ENCODE measurements around the gene DPH1.

Gene DPH1

DNA sequence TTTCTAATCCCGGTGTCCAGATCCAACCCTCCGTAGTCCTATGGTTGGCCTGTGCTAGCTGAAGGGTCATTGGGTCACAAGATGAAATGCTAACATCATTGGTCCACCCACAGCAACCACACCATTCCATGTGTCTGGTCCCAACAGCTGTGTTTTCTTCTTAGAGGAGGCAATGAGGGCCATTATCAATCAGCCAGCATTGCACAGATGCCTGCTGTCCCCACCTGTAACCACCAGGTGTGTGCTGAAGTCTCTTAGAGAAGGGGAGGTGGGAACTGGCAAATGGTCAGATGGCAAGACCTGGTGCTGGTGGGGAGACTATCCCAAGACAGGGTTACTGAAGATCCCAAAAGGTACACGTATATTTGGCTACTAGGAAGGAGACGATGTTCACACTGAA, 62.3 kb downstream of the DPH1 start:
- peaks cover 2% of the 10 kb centered on the region; the same call in 1 of the 2 replicates for H3F3A ChIP-seq (ENCODE audit: control insufficient read depth, insufficient read depth)
- no peak overlapping the region for H3K27ac ChIP-seq (ENCODE audit: low read depth, low read length)
- H3K36me3 ChIP-seq (ENCODE audit: control insufficient read depth, low read length), result peaks cover 9% of the 10 kb centered on the region; the same call in 1 of the 2 replicates
- H3K9me3 ChIP-seq (ENCODE audit: control insufficient read depth, insufficient read depth, low read length), result no peaks in the 10 kb centered on the region
- H3K9me2 ChIP-seq (replicated peaks; ENCODE audit: control insufficient read depth, low read length), result no peaks in the 10 kb centered on the region
- H3K4me1 ChIP-seq (ENCODE audit: control insufficient read depth, low read length), result peaks cover 43% of the 10 kb centered on the region
- no peaks in the 10 kb centered on the region for H3K79me2 ChIP-seq (ENCODE audit: control insufficient read depth, low read length)
- no peaks in the 10 kb centered on the region; the same call in none of the 2 replicates for H4K20me1 ChIP-seq (ENCODE audit: control insufficient read depth, insufficient read depth, low read depth, low read length)
- H3K4me2 ChIP-seq (ENCODE audit: low read length), result no peak overlapping the region
- no peaks in the 10 kb centered on the region for H3K27me3 ChIP-seq (ENCODE audit: control insufficient read depth, low read length)
- H3K4me3 ChIP-seq (ENCODE audit: low read length), result no peak overlapping the region
- TF ChIP-seq, protein P1, sequence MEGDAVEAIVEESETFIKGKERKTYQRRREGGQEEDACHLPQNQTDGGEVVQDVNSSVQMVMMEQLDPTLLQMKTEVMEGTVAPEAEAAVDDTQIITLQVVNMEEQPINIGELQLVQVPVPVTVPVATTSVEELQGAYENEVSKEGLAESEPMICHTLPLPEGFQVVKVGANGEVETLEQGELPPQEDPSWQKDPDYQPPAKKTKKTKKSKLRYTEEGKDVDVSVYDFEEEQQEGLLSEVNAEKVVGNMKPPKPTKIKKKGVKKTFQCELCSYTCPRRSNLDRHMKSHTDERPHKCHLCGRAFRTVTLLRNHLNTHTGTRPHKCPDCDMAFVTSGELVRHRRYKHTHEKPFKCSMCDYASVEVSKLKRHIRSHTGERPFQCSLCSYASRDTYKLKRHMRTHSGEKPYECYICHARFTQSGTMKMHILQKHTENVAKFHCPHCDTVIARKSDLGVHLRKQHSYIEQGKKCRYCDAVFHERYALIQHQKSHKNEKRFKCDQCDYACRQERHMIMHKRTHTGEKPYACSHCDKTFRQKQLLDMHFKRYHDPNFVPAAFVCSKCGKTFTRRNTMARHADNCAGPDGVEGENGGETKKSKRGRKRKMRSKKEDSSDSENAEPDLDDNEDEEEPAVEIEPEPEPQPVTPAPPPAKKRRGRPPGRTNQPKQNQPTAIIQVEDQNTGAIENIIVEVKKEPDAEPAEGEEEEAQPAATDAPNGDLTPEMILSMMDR (IDR thresholded peaks at IDR 0.05; ENCODE audit: low read depth, low read length, poor library complexity, severe bottlenecking), result no peak
- no peak for TF ChIP-seq EZH2phosphoT487 (IDR thresholded peaks at IDR 0.05; ENCODE audit: borderline replicate concordance, low read length)

DNA sequence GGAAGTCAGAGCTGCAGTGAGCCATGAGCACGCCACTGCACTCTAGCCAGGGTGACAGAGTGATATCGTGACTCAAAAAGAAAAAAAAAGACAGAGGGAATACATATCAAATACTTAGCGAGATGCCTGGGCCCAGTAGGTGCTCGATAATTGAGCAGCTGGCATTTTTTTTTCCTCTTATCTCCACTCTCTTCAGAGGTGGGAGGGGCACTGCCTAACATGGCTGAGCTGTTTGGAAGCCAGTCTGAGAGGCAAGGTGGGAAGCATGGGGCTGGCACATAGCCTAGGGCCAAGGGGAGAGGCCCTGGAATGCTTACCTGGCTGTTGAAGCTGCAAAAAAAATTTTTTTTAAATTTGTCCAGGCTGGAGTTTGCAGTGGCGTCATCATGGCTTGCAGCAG, 63.4 kb downstream of the DPH1 start:
- H3F3A ChIP-seq (ENCODE audit: control insufficient read depth, insufficient read depth), result peaks cover 2% of the 10 kb centered on the region; the same call in 1 of the 2 replicates
- no peaks in the 10 kb centered on the region for H3K27me3 ChIP-seq (ENCODE audit: control insufficient read depth, low read length)
- no peak overlapping the region for H3K4me3 ChIP-seq (ENCODE audit: low read length)
- H3K27ac ChIP-seq (ENCODE audit: low read depth, low read length), result no peak overlapping the region
- TF ChIP-seq, protein P1 (IDR thresholded peaks at IDR 0.05; ENCODE audit: low read depth, low read length, poor library complexity, severe bottlenecking), result no peak
- no peak for TF ChIP-seq EZH2phosphoT487 (IDR thresholded peaks at IDR 0.05; ENCODE audit: borderline replicate concordance, low read length)
- H3K4me1 ChIP-seq (ENCODE audit: control insufficient read depth, low read length), result peaks cover 32% of the 10 kb centered on the region
- no peaks in the 10 kb centered on the region; the same call in none of the 2 replicates for H4K20me1 ChIP-seq (ENCODE audit: control insufficient read depth, insufficient read depth, low read depth, low read length)
- H3K9me3 ChIP-seq (ENCODE audit: control insufficient read depth, insufficient read depth, low read length), result no peaks in the 10 kb centered on the region
- no peak overlapping the region for H3K4me2 ChIP-seq (ENCODE audit: low read length)
- H3K79me2 ChIP-seq (ENCODE audit: control insufficient read depth, low read length), result no peaks in the 10 kb centered on the region
- peaks cover 5% of the 10 kb centered on the region; the same call in 1 of the 2 replicates for H3K36me3 ChIP-seq (ENCODE audit: control insufficient read depth, low read length)
- no peaks in the 10 kb centered on the region for H3K9me2 ChIP-seq (replicated peaks; ENCODE audit: control insufficient read depth, low read length)

Data from DOHH2 (cell line).